Muscle of arm (tissue), 14 donors: Measurements from ENCODE around the gene TPM4. TPM values are rescaled to one million over a fixed set of nuclear protein-coding genes. Genes with fewer than 3 reads are reported as not detected.
"Not testable (repeated sequence)": the region's sequence is repeated elsewhere in the genome, so short reads cannot be mapped to it uniquely, and the experiment has no call there.

Experiments used
- DNase-seq: peaks from one replicate; pipeline ENCODE4 v3.0.0-alpha.2; 2013
- long read RNA-seq, 11 donors: transcript quantifications; one replicate each; lab custom pipeline, GENCODE V29; 2026
- polyA plus RNA-seq, 12 donors: library from polyadenylated mRNA; unstranded; fragments of 120-200 nt; gene quantifications; one replicate each; pipeline ENCODE4 v1.2.1, GENCODE V29; 2013; ENCODE audit not compliant: insufficient read length in 12 of 12

The TPM4 gene
- polyA plus RNA-seq, result 100 to 1,000 TPM; 168 to 459 (median 216) TPM
- long read RNA-seq, donor 1, transcript TPM4-213 (1 exons, 2,672 nt), result major isoform, 97 of 262 reads
- long read RNA-seq, donor 1, transcript TPM4-201 (8 exons, 2,666 nt), result minor isoform, 77 of 262 reads
- long read RNA-seq, donor 1, partial matches to known transcripts, result 73 of 262 reads
- long read RNA-seq, donor 1, other reads (novel, unspliced or antisense), result 13 of 262 reads
- long read RNA-seq, donor 2, transcript TPM4-201 (8 exons, 2,666 nt), result major isoform, 65 of 144 reads
- long read RNA-seq, donor 2, transcript TPM4-213 (1 exons, 2,672 nt), result minor isoform, 39 of 144 reads
- long read RNA-seq, donor 2, partial matches to known transcripts, result 34 of 144 reads
- long read RNA-seq, donor 2, other reads (novel, unspliced or antisense), result 5 of 144 reads
- long read RNA-seq, donor 3, transcript TPM4-201 (8 exons, 2,666 nt), result minor isoform, 27 of 81 reads
- long read RNA-seq, donor 3, transcript TPM4-213 (1 exons, 2,672 nt), result major isoform, 28 of 81 reads
- long read RNA-seq, donor 3, partial matches to known transcripts, result 25 of 81 reads
- long read RNA-seq, donor 3, other reads (novel, unspliced or antisense), result 0 of 81 reads
- long read RNA-seq, donor 4, transcript TPM4-213 (1 exons, 2,672 nt), result major isoform, 30 of 77 reads
- long read RNA-seq, donor 4, transcript TPM4-201 (8 exons, 2,666 nt), result minor isoform, 23 of 77 reads
- long read RNA-seq, donor 4, partial matches to known transcripts, result 24 of 77 reads
- long read RNA-seq, donor 4, other reads (novel, unspliced or antisense), result 0 of 77 reads
- long read RNA-seq, donor 5, transcript TPM4-213 (1 exons, 2,672 nt), result major isoform, 67 of 248 reads
- long read RNA-seq, donor 5, transcript TPM4-201 (8 exons, 2,666 nt), result minor isoform, 58 of 248 reads
- long read RNA-seq, donor 5, partial matches to known transcripts, result 108 of 248 reads
- long read RNA-seq, donor 5, other reads (novel, unspliced or antisense), result 11 of 248 reads
- long read RNA-seq, donor 6, transcript TPM4-213 (1 exons, 2,672 nt), result major isoform, 40 of 103 reads
- long read RNA-seq, donor 6, transcript TPM4-201 (8 exons, 2,666 nt), result minor isoform, 27 of 103 reads
- long read RNA-seq, donor 6, partial matches to known transcripts, result 35 of 103 reads
- long read RNA-seq, donor 6, other reads (novel, unspliced or antisense), result 0 of 103 reads
- long read RNA-seq, donor 7, transcript TPM4-213 (1 exons, 2,672 nt), result minor isoform, 27 of 86 reads
- long read RNA-seq, donor 7, transcript TPM4-201 (8 exons, 2,666 nt), result major isoform, 30 of 86 reads
- long read RNA-seq, donor 7, partial matches to known transcripts, result 28 of 86 reads
- long read RNA-seq, donor 7, other reads (novel, unspliced or antisense), result 0 of 86 reads
- long read RNA-seq, donor 8, transcript TPM4-201 (8 exons, 2,666 nt), result major isoform, 54 of 210 reads
- long read RNA-seq, donor 8, transcript TPM4-213 (1 exons, 2,672 nt), result minor isoform, 50 of 210 reads
- long read RNA-seq, donor 8, partial matches to known transcripts, result 103 of 210 reads
- long read RNA-seq, donor 8, other reads (novel, unspliced or antisense), result 0 of 210 reads
- long read RNA-seq, donor 9, transcript TPM4-213 (1 exons, 2,672 nt), result major isoform, 68 of 198 reads
- long read RNA-seq, donor 9, transcript TPM4-201 (8 exons, 2,666 nt), result minor isoform, 43 of 198 reads
- long read RNA-seq, donor 9, partial matches to known transcripts, result 81 of 198 reads
- long read RNA-seq, donor 9, other reads (novel, unspliced or antisense), result 6 of 198 reads
- long read RNA-seq, donor 10, transcript TPM4-213 (1 exons, 2,672 nt), result minor isoform, 32 of 174 reads
- long read RNA-seq, donor 10, transcript TPM4-201 (8 exons, 2,666 nt), result major isoform, 51 of 174 reads
- long read RNA-seq, donor 10, partial matches to known transcripts, result 84 of 174 reads
- long read RNA-seq, donor 10, other reads (novel, unspliced or antisense), result 6 of 174 reads
- long read RNA-seq, donor 11, transcript TPM4-213 (1 exons, 2,672 nt), result minor isoform, 70 of 245 reads
- long read RNA-seq, donor 11, transcript TPM4-201 (8 exons, 2,666 nt), result major isoform, 75 of 245 reads
- long read RNA-seq, donor 11, partial matches to known transcripts, result 84 of 245 reads
- long read RNA-seq, donor 11, other reads (novel, unspliced or antisense), result 15 of 245 reads

- DNase-seq, result peak; percentile 95
These were observed at the start of gene TPM4 for GRCh38 chr19:16076154-16076957. TSS of gene TPM4 (plus strand) at chr19:16076495. CDS start at chr19:16076566, 71 bp downstream.

DNA sequence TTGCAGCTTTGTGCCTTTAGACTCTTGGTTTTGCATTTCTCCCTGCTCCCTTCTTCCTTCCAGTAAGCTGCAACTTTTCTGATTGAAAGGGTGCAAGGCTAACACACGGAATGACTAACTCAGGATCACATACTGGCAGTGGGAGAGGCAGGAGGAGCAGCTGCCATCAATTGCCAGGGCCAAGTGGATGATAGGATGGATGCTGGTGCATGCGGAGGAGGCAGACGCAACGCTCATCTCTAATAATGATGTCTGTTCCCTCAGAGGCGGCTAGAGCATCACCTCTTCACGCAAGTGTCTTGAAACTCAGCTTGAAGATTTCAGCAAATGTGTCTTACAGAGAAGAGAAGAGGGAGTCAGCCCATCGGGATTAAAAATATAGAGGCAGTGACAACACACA is 49.5 kb upstream of the TPM4 start:
- DNase-seq, result no peak

DNA sequence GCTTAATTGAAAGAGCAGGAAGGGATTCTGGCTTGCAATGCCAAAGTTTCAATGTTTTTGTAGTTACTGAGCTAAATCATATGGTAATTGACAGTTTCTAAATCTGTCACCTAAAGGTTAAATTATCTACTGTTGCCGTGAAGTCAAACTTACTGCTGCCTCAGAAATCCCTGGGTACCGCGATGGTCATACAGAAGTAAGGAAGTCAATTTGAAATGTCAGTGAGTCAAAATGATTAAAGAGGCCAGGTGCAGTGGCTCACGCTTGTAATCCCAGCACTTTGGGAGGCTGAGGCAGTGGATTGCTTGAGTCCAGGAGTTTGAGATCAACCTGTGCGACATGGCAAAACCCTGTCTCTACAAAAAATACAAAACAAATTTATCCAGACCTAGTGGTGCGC is 48.8 kb upstream of the TPM4 start:
- DNase-seq, result no peak

- not testable (repeated sequence) for DNase-seq
These were observed 46.1 kb upstream of the TPM4 start for GRCh38 chr19:16030155-16030554.

- no peak for DNase-seq
These were observed 45.1 kb upstream of the TPM4 start for GRCh38 chr19:16030964-16031871.

DNA sequence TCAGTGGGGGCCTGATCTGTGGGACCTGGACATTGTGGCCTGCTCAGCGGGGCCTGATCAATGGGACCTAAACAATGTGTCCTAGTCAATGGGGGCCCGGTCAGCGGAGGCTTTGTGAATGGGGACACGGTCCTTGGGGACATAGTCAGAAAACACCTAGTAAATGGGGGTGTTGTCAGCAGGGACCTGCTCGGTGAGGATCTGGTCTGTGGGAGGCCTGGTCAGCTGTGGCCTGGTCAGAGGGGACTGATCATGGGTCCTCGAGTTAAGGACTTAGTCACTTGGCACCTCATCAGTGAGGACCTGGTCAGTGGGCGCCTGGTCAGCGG is 44.5 kb upstream of the TPM4 start:
- DNase-seq, result no peak

GRCh38 chr19:16032509-16033135 is 43.7 kb upstream of the TPM4 start:
- DNase-seq, result no peak

DNA sequence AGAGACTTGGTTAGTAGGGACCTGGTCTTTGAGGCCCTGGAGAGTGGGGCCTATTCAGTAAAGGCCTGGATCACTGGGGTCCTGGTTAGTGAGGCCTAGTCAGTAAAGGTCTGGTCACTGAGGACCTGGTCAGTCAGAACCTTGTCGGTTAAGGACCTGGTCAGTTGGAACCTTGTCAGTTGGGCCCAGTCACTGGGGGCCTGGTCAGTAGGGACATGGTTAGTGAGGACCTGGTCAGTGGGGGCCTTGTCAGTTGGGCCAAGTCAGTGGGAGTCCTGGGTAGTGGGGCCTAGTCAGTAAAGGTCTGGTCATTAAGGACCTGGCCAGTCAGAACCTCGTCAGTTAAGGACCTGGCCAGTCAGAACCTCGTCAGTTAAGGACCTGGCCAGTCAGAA is 43.2 kb upstream of the TPM4 start:
- no peak for DNase-seq

GRCh38 chr19:16033721-16034120 is 42.6 kb upstream of the TPM4 start:
- DNase-seq, result no peak

GRCh38 chr19:16034180-16034579 is 42.1 kb upstream of the TPM4 start:
- DNase-seq, result no peak

GRCh38 chr19:16034958-16035560 is 41.2 kb upstream of the TPM4 start:
- DNase-seq, result no peak

- DNase-seq, result no peak
These were observed 40.5 kb upstream of the TPM4 start for GRCh38 chr19:16035601-16036297.

DNA sequence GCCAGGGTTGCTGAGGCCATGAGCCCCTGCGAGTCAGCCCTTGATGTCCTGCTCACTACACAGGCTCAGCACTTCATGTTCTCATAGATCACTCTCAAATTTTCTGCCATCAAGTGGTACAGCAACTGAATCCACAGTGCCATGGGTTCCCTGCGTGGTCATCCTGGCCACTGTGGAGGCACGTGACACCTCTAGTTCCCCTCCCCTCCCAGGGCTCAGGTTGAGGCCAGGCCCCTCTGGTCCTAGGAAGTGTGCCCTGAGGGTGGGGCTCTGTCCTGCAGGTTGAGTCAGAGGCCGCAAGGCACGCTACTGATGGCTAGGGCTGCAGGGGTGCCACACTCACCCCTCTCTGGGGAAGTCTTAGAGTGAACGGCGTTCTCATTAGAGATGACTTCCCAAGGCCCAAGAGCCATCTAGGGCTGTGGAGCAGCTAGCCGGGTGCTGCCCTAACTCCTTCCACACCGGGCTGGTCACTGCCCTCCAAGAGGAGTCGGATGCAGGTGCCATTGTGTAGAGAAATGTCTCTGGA is 39.8 kb upstream of the TPM4 start:
- no peak for DNase-seq

DNA sequence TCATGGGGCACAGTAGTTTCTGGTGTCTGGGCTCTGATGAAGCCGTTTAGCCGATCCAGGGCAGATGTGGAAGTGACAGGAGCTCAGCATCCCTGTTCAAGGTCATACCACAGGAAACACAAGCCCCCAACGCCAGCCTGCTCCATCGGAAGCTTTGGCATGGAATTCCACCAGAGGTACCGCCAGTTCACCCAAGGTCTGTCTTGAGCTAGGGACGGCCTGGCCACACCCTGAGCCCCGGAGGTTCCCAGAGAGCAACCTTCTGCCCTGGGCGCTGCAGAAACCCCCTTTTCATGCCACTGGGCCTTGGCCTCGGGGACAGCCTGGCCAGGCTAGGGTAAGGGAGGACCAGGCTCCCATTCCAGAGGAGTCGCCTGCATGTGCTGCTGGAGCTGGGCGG is 39.4 kb upstream of the TPM4 start:
- DNase-seq, result no peak

- no peak for DNase-seq
These were observed 38.7 kb upstream of the TPM4 start for GRCh38 chr19:16037424-16038195.
